GM12891 (cell line): Measurements from ENCODE around the gene COL4A1.

Experiments
- POLR2A ChIP-seq: IDR thresholded peaks from 2 replicates; pipeline ENCODE4 v1.6.1; 2011; ENCODE audit warnings: low read depth, low read length, control low read depth
- POU2F2 ChIP-seq: IDR thresholded peaks from 2 replicates; pipeline ENCODE4 v1.6.1; 2011; ENCODE audit warnings: low read depth, mild to moderate bottlenecking, control low read depth, low read length, moderate library complexity
- SPI1 ChIP-seq: IDR thresholded peaks from 2 replicates; pipeline ENCODE4 v1.6.1; 2011; ENCODE audit warnings: low read depth, low read length, control low read depth

- TF ChIP-seq POLR2A (no peak), SPI1 (no peak), POU2F2 (no peak)
These were observed 79.5 kb downstream of the COL4A1 start for GRCh38 chr13:110227416-110227815.
